ENCODE data around the gene TSTD1.

DNA sequence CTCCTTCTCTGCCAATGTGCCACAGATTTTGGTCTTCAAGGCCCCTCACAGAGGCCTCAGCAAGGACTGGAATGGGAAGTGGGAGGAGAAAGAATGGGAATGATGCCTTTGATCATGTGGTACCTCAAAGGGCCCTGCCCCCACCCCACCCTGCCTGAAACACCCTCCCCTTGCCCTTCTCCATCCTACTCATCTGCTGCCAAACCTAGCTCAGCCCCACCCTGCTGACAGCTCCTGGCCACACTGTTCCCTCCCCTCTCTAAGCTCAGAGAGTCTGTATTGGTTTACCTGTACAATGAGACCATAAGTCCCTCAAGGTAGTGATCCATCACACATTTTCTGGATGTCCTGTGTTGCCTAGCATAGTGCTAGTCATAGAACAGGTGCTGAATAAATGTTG lies 37.6 kb upstream of the TSTD1 start:
- TF ChIP-seq, protein P1, sequence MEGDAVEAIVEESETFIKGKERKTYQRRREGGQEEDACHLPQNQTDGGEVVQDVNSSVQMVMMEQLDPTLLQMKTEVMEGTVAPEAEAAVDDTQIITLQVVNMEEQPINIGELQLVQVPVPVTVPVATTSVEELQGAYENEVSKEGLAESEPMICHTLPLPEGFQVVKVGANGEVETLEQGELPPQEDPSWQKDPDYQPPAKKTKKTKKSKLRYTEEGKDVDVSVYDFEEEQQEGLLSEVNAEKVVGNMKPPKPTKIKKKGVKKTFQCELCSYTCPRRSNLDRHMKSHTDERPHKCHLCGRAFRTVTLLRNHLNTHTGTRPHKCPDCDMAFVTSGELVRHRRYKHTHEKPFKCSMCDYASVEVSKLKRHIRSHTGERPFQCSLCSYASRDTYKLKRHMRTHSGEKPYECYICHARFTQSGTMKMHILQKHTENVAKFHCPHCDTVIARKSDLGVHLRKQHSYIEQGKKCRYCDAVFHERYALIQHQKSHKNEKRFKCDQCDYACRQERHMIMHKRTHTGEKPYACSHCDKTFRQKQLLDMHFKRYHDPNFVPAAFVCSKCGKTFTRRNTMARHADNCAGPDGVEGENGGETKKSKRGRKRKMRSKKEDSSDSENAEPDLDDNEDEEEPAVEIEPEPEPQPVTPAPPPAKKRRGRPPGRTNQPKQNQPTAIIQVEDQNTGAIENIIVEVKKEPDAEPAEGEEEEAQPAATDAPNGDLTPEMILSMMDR (IDR thresholded peaks at IDR 0.05 in 2 of 3, conservative IDR thresholded peaks at IDR 0.05 in 1 of 3; ENCODE audit: borderline replicate concordance in 1 of 3, insufficient read depth in 1 of 3, low read depth in 2 of 3, low read length in 2 of 3) = no peak
- TF ChIP-seq ELF1 (IDR thresholded peaks at IDR 0.05; ENCODE audit: borderline replicate concordance, low read depth) (no peak), TCF7L2 (IDR thresholded peaks at IDR 0.05; ENCODE audit: borderline replicate concordance, extremely low read depth, insufficient read depth, insufficient read length) (no peak), EZH2 (IDR thresholded peaks at IDR 0.05) (no peak), CBX3 (IDR thresholded peaks at IDR 0.05; ENCODE audit: low read depth) (no peak)
